ENCODE results near the gene GABRB1. TPM values are rescaled to one million over a fixed set of nuclear protein-coding genes. Genes with fewer than 3 reads are reported as not detected.

The GABRB1 gene
- total RNA-seq, 2 experiments from 2014 or later = not detected

- POLR2A ChIA-PET = no interaction called here
- H3K4me3 Mint-ChIP-seq = no peak overlapping the region
- peaks cover 9% of the 10 kb centered on the region for H3K9me3 Mint-ChIP-seq
- no peak overlapping the region for H3K27ac Mint-ChIP-seq
- H3K4me1 Mint-ChIP-seq = peaks cover 18% of the 10 kb centered on the region
- peaks cover 16% of the 10 kb centered on the region for H3K36me3 Mint-ChIP-seq (ENCODE audit: low read depth)
- CTCF ChIA-PET = no interaction called here
- H3K27me3 Mint-ChIP-seq = peaks cover 4% of the 10 kb centered on the region
- DNase-seq = no peak
Observed at GRCh38 chr4:47013373-47013772, 18.0 kb upstream of the GABRB1 start.

GRCh38 chr4:47017081-47017480 lies 14.3 kb upstream of the GABRB1 start:
- Mint-ChIP-seq H3K27me3 (peaks cover 6% of the 10 kb centered on the region), H3K9me3 (no peaks in the 10 kb centered on the region), H3K36me3 (ENCODE audit: low read depth) (no peaks in the 10 kb centered on the region), H3K27ac (no peak overlapping the region), H3K4me1 (no peaks in the 10 kb centered on the region), H3K4me3 (no peak overlapping the region)
- ChIA-PET POLR2A (no interaction called here), CTCF (no interaction called here)
- no peak for DNase-seq

- no peaks in the 10 kb centered on the region for H3K9me3 Mint-ChIP-seq
- ChIA-PET CTCF (no interaction called here), POLR2A (no interaction called here)
- H3K4me1 Mint-ChIP-seq = no peaks in the 10 kb centered on the region
- H3K4me3 Mint-ChIP-seq = no peak overlapping the region
- H3K36me3 Mint-ChIP-seq (ENCODE audit: low read depth) = no peaks in the 10 kb centered on the region
- H3K27ac Mint-ChIP-seq = no peak overlapping the region
- DNase-seq = no peak
- H3K27me3 Mint-ChIP-seq = peaks cover 6% of the 10 kb centered on the region
Observed at GRCh38 chr4:47017494-47017893, 13.9 kb upstream of the GABRB1 start.

GRCh38 chr4:47031751-47032404 lies 511 bp downstream of the GABRB1 start:
- H3K9me3 Mint-ChIP-seq = no peaks in the 10 kb centered on the region
- POLR2A ChIA-PET = no interaction called here
- no peak for DNase-seq
- H3K27ac Mint-ChIP-seq = no peak overlapping the region
- H3K4me1 Mint-ChIP-seq = peaks cover 20% of the 10 kb centered on the region
- H3K36me3 Mint-ChIP-seq (ENCODE audit: low read depth) = no peaks in the 10 kb centered on the region
- CTCF ChIA-PET = no interaction called here
- H3K4me3 Mint-ChIP-seq = peak overlapping the region; percentile 56
- peaks cover 43% of the 10 kb centered on the region for H3K27me3 Mint-ChIP-seq

GRCh38 chr4:47032405-47033106 lies 1.2 kb downstream of the GABRB1 start:
- peaks cover 20% of the 10 kb centered on the region for H3K4me1 Mint-ChIP-seq
- H3K27ac Mint-ChIP-seq = no peak overlapping the region
- peak overlapping the region; percentile 56 for H3K4me3 Mint-ChIP-seq
- H3K9me3 Mint-ChIP-seq = no peaks in the 10 kb centered on the region
- peak; percentile 48 for DNase-seq
- H3K27me3 Mint-ChIP-seq = peaks cover 43% of the 10 kb centered on the region
- H3K36me3 Mint-ChIP-seq (ENCODE audit: low read depth) = no peaks in the 10 kb centered on the region
- ChIA-PET CTCF (no interaction called here), POLR2A (no interaction called here)

- no peaks in the 10 kb centered on the region for H3K4me1 Mint-ChIP-seq
- H3K27me3 Mint-ChIP-seq = peaks cover 10% of the 10 kb centered on the region
- ChIA-PET POLR2A (no interaction called here), CTCF (no interaction called here)
- H3K36me3 Mint-ChIP-seq (ENCODE audit: low read depth) = no peaks in the 10 kb centered on the region
- H3K9me3 Mint-ChIP-seq = no peaks in the 10 kb centered on the region
- DNase-seq = no peak
- no peak overlapping the region for H3K4me3 Mint-ChIP-seq
- no peak overlapping the region for H3K27ac Mint-ChIP-seq
Observed at GRCh38 chr4:47038263-47038662, 6.9 kb downstream of the GABRB1 start.

GRCh38 chr4:47040828-47041227 lies 9.5 kb downstream of the GABRB1 start:
- POLR2A ChIA-PET = no interaction called here
- DNase-seq = no peak
- H3K4me1 Mint-ChIP-seq = no peaks in the 10 kb centered on the region
- no peaks in the 10 kb centered on the region for H3K9me3 Mint-ChIP-seq
- no peak overlapping the region for H3K27ac Mint-ChIP-seq
- CTCF ChIA-PET = no interaction called here
- peaks cover 4% of the 10 kb centered on the region for H3K27me3 Mint-ChIP-seq
- H3K4me3 Mint-ChIP-seq = no peak overlapping the region
- H3K36me3 Mint-ChIP-seq (ENCODE audit: low read depth) = no peaks in the 10 kb centered on the region

- no peaks in the 10 kb centered on the region for H3K9me3 Mint-ChIP-seq
Observed at GRCh38 chr4:47043821-47044220, 12.5 kb downstream of the GABRB1 start.

GRCh38 chr4:47045261-47045660 lies 13.9 kb downstream of the GABRB1 start:
- peaks cover 4% of the 10 kb centered on the region for H3K27me3 Mint-ChIP-seq
- H3K36me3 Mint-ChIP-seq (ENCODE audit: low read depth) = no peaks in the 10 kb centered on the region

More at GRCh38 chr4:47043821-47044220, 12.5 kb downstream of the GABRB1 start:
- no peak for DNase-seq
- Mint-ChIP-seq H3K27ac (no peak overlapping the region), H3K27me3 (peaks cover 4% of the 10 kb centered on the region), H3K4me3 (no peak overlapping the region), H3K36me3 (ENCODE audit: low read depth) (no peaks in the 10 kb centered on the region), H3K4me1 (no peaks in the 10 kb centered on the region)
- ChIA-PET POLR2A (no interaction called here), CTCF (no interaction called here)

GRCh38 chr4:47049347-47049746 lies 18.0 kb downstream of the GABRB1 start:
- peaks cover 10% of the 10 kb centered on the region for H3K27me3 Mint-ChIP-seq
- no peak for DNase-seq
- H3K9me3 Mint-ChIP-seq = no peaks in the 10 kb centered on the region
- H3K27ac Mint-ChIP-seq = no peak overlapping the region
- POLR2A ChIA-PET = no interaction called here
- H3K4me3 Mint-ChIP-seq = no peak overlapping the region
- no peaks in the 10 kb centered on the region for H3K36me3 Mint-ChIP-seq (ENCODE audit: low read depth)
- CTCF ChIA-PET = no interaction called here
- no peaks in the 10 kb centered on the region for H3K4me1 Mint-ChIP-seq

More at GRCh38 chr4:47045261-47045660, 13.9 kb downstream of the GABRB1 start:
- H3K9me3 Mint-ChIP-seq = no peaks in the 10 kb centered on the region
- H3K4me3 Mint-ChIP-seq = no peak overlapping the region
- POLR2A ChIA-PET = no interaction called here
- H3K27ac Mint-ChIP-seq = no peak overlapping the region
- no peak for DNase-seq
- no peaks in the 10 kb centered on the region for H3K4me1 Mint-ChIP-seq
- CTCF ChIA-PET = no interaction called here

GRCh38 chr4:47050761-47051725 lies 19.7 kb downstream of the GABRB1 start:
- H3K27ac Mint-ChIP-seq = no peak overlapping the region
- H3K9me3 Mint-ChIP-seq = no peaks in the 10 kb centered on the region
- no peaks in the 10 kb centered on the region for H3K4me1 Mint-ChIP-seq

GRCh38 chr4:47053485-47053884 lies 22.1 kb downstream of the GABRB1 start:
- Mint-ChIP-seq H3K4me3 (no peak overlapping the region), H3K27ac (no peak overlapping the region), H3K36me3 (ENCODE audit: low read depth) (no peaks in the 10 kb centered on the region), H3K9me3 (no peaks in the 10 kb centered on the region), H3K27me3 (peaks cover 10% of the 10 kb centered on the region), H3K4me1 (no peaks in the 10 kb centered on the region)
- ChIA-PET CTCF (interaction anchor here (0.6 kb wide), 1 partner anchor 66 kb away, joined by 3 read pairs; no protein-coding TSS in a partner anchor), POLR2A (no interaction called here)
- DNase-seq = no peak

More at GRCh38 chr4:47050761-47051725, 19.7 kb downstream of the GABRB1 start:
- Mint-ChIP-seq H3K27me3 (peaks cover 10% of the 10 kb centered on the region), H3K4me3 (no peak overlapping the region), H3K36me3 (ENCODE audit: low read depth) (no peaks in the 10 kb centered on the region)
- DNase-seq = no peak
- ChIA-PET POLR2A (no interaction called here), CTCF (no interaction called here)

GRCh38 chr4:47054130-47054529 lies 22.8 kb downstream of the GABRB1 start:
- Mint-ChIP-seq H3K27ac (no peak overlapping the region), H3K27me3 (peaks cover 10% of the 10 kb centered on the region), H3K4me1 (no peaks in the 10 kb centered on the region), H3K36me3 (ENCODE audit: low read depth) (no peaks in the 10 kb centered on the region), H3K4me3 (no peak overlapping the region), H3K9me3 (no peaks in the 10 kb centered on the region)
- POLR2A ChIA-PET = no interaction called here
- CTCF ChIA-PET = no interaction called here
- no peak for DNase-seq

Data from activated CD4-positive, alpha-beta T cell treated with anti-CD3 and anti-CD28 coated beads, Interleukin-2, amount 10 ng/mL, durations not matched to agents 7 days and 5 days (primary cell).